ENCODE data around the gene ARHGDIB. TPM values are rescaled to one million over a fixed set of nuclear protein-coding genes. Genes with fewer than 3 reads are reported as not detected.

Gene ARHGDIB
- total RNA-seq, 1 experiment from 2014 or later, result 1.6 TPM

- TF ChIP-seq HMGXB4 (CRISPR knock-in tag; IDR thresholded peaks at IDR 0.05) (no peak), FOXP4 (CRISPR knock-in tag; IDR thresholded peaks at IDR 0.05) (no peak)
Measured at GRCh38 chr12:14951851-14952250, 9.6 kb downstream of the ARHGDIB start (continued).

GRCh38 chr12:14950982-14951746 is 10.2 kb downstream of the ARHGDIB start:
- Mint-ChIP-seq H3K9me3 (no peaks in the 10 kb centered on the region), H3K27ac (no peak overlapping the region), H3K4me1 (peaks cover 14% of the 10 kb centered on the region), H3K36me3 (no peaks in the 10 kb centered on the region), H3K27me3 (ENCODE audit: low read depth) (no peaks in the 10 kb centered on the region; the same call in 1 of the 2 replicates), H3K4me3 (no peak overlapping the region)
- peak; percentile 62 for ATAC-seq
- ChIA-PET POLR2A (no interaction called here), CTCF (interaction anchor here (1.0 kb wide), 1 partner anchor 15 kb away, joined by 3 read pairs; no protein-coding TSS in a partner anchor)
- TF ChIP-seq USF1 (CRISPR knock-in tag; IDR thresholded peaks at IDR 0.05) (no peak), E2F5 (CRISPR knock-in tag; IDR thresholded peaks at IDR 0.05) (no peak), ATF1 (CRISPR knock-in tag; IDR thresholded peaks at IDR 0.05) (no peak), ZNF396 (CRISPR knock-in tag; IDR thresholded peaks at IDR 0.05; ENCODE audit: borderline replicate concordance) (no peak), AFF4 (CRISPR knock-in tag; IDR thresholded peaks at IDR 0.05; ENCODE audit: borderline replicate concordance) (no peak), ZNF416 (CRISPR knock-in tag; IDR thresholded peaks at IDR 0.05) (no peak), FOXP1 (CRISPR knock-in tag; IDR thresholded peaks at IDR 0.05; ENCODE audit: borderline replicate concordance) (no peak), HMGXB4 (CRISPR knock-in tag; IDR thresholded peaks at IDR 0.05) (no peak), NR2C2 (CRISPR knock-in tag; IDR thresholded peaks at IDR 0.05) (no peak), CBFB (CRISPR knock-in tag; IDR thresholded peaks at IDR 0.05; ENCODE audit: low read depth) (no peak), ZNF317 (CRISPR knock-in tag; IDR thresholded peaks at IDR 0.05; ENCODE audit: borderline replicate concordance, low read depth) (no peak), ZSCAN18 (CRISPR knock-in tag; IDR thresholded peaks at IDR 0.05) (no peak), TCF7 (CRISPR knock-in tag; IDR thresholded peaks at IDR 0.05; ENCODE audit: low read depth) (no peak), ATF6 (CRISPR knock-in tag; IDR thresholded peaks at IDR 0.05) (no peak), FOXK1 (CRISPR knock-in tag; IDR thresholded peaks at IDR 0.05) (no peak)
- DNase-seq (ENCODE audit: low spot score), result no peak

Measured in WTC11 (cell line).